Common myeloid progenitor, CD34-positive (primary cell): Measurements from ENCODE around the gene RRAGD.

Experiments
- CTCF ChIA-PET: fragments of 350-600 bp; sonication (Branson Sonifier 250); formaldehyde crosslinking; loops from one replicate; lab custom pipeline; 2021; ENCODE audit warnings: antibody characterized with exemption; lab: Charles Lee
- POLR2A ChIA-PET: fragments of 350-600 bp; sonication (Branson Sonifier 250); formaldehyde crosslinking; loops from one replicate; lab custom pipeline; 2021; ENCODE audit warnings: antibody characterized with exemption; lab: Charles Lee
- DNase-seq, 3 donors: peaks; one replicate each; pipeline versions ENCODE4 v3.0.0 to v3.0.0-alpha.2; 2013
- H3K27ac ChIP-seq, 2 experiments: 1 replicate in 1 of 2; 2 replicates in 1 of 2; pipeline ENCODE4 v1.7.0; 2013; ENCODE audit warnings: inconsistent platforms in 2 of 2, low read length in 2 of 2, mild to moderate bottlenecking in 2 of 2, low read depth in 1 of 2, moderate library complexity in 1 of 2; ENCODE audit not compliant: severe bottlenecking in 2 of 2, insufficient read depth in 1 of 2, poor library complexity in 1 of 2
- H3K27me3 ChIP-seq, 5 experiments: replicated peaks in 2 of 5; 1 replicate in 3 of 5; 2 replicates in 2 of 5; pipeline versions ENCODE4 v1.6.1 to v1.7.0; 2013; ENCODE audit warnings: low read length in 4 of 5, mild to moderate bottlenecking in 2 of 5, moderate library complexity in 2 of 5, inconsistent platforms in 1 of 5; ENCODE audit not compliant: insufficient read depth in 5 of 5, control insufficient read depth in 4 of 5
- H3K36me3 ChIP-seq, 4 experiments: 1 replicate in 2 of 4; 2 replicates in 2 of 4; pipeline versions ENCODE4 v1.6.1 to v1.7.0; 2013; ENCODE audit warnings: low read length in 3 of 4, control low read depth in 1 of 4, mild to moderate bottlenecking in 1 of 4; ENCODE audit not compliant: control insufficient read depth in 4 of 4, insufficient read depth in 4 of 4
- H3K4me1 ChIP-seq, 4 experiments: 1 replicate in 3 of 4; 2 replicates in 1 of 4; pipeline versions ENCODE4 v1.6.1 to v1.7.1; 2013; ENCODE audit warnings: low read length in 3 of 4, mild to moderate bottlenecking in 3 of 4, control low read depth in 1 of 4, inconsistent platforms in 1 of 4, moderate library complexity in 1 of 4; ENCODE audit not compliant: control insufficient read depth in 4 of 4, insufficient read depth in 4 of 4; ENCODE audit errors: control extremely low read depth in 1 of 4
- H3K4me3 ChIP-seq, 7 experiments: 1 replicate in 4 of 7; 2 replicates in 3 of 7; pipeline versions ENCODE4 v1.5.1 to v1.7.0; 2013; ENCODE audit warnings: mild to moderate bottlenecking in 7 of 7, low read length in 6 of 7, moderate library complexity in 6 of 7, inconsistent platforms in 2 of 7, low read depth in 2 of 7, control low read depth in 1 of 7; ENCODE audit not compliant: insufficient read depth in 4 of 7, control insufficient read depth in 1 of 7; ENCODE audit errors: extremely low read depth in 1 of 7
- H3K9me3 ChIP-seq, 5 experiments: 1 replicate in 4 of 5; 2 replicates in 1 of 5; pipeline versions ENCODE4 v1.6.1 to v1.7.1; 2013; ENCODE audit warnings: low read length in 4 of 5, mild to moderate bottlenecking in 2 of 5, inconsistent platforms in 1 of 5, low read depth in 1 of 5, moderate library complexity in 1 of 5; ENCODE audit not compliant: control insufficient read depth in 4 of 5, insufficient read depth in 2 of 5; ENCODE audit errors: control extremely low read depth in 1 of 5
- WGBS: methylation state at CpG from one replicate; pipeline ENCODE4 v1.1.5; 2013; ENCODE audit not compliant: insufficient coverage; 5-methylcytosine and 5-hydroxymethylcytosine counted together

The RRAGD gene

GRCh38 chr6:89339565-89339964, 72.5 kb downstream of the RRAGD start:
- H3K4me3 ChIP-seq: no peak overlapping the region
- H3K36me3 ChIP-seq: peaks cover 12 to 56% (median 34%) of the 10 kb centered on the region in 4 experiments
- no peaks in the 10 kb centered on the region for H3K9me3 ChIP-seq
- WGBS: 100% methylated on average over 2 of the region's 2 CpGs
- DNase-seq: no peak
- no peaks in the 10 kb centered on the region for H3K27me3 ChIP-seq
- ChIA-PET POLR2A (interaction anchor here (0.6 kb wide), 1 partner anchor 256 kb away, joined by 3 read pairs; no protein-coding TSS in a partner anchor), CTCF (no interaction called here)
- H3K27ac ChIP-seq: no peak overlapping the region
- H3K4me1 ChIP-seq: peaks cover under 1 to 7% (median 4%) of the 10 kb centered on the region in 4 experiments

- H3K4me1 ChIP-seq: no peaks in the 10 kb centered on the region
- no peak overlapping the region for H3K27ac ChIP-seq
- H3K4me3 ChIP-seq: no peak overlapping the region
- no peak for DNase-seq
- peaks cover 19 to 74% (median 29%) of the 10 kb centered on the region in 4 experiments for H3K36me3 ChIP-seq
- H3K27me3 ChIP-seq: no peaks in the 10 kb centered on the region
- WGBS: no CpG with 5 or more reads among the region's 3 CpGs
- ChIA-PET POLR2A (no interaction called here), CTCF (interaction anchor here (0.6 to 1.0 kb wide), 2 partner anchors 12 to 151 kb away, joined by 3 to 4 read pairs; no protein-coding TSS in a partner anchor)
- no peaks in the 10 kb centered on the region for H3K9me3 ChIP-seq
These were observed 76.9 kb downstream of the RRAGD start for GRCh38 chr6:89335164-89335563.

- peaks cover 27 to 66% (median 37%) of the 10 kb centered on the region in 4 experiments for H3K36me3 ChIP-seq
- no peak for DNase-seq
- ChIA-PET POLR2A (no interaction called here), CTCF (no interaction called here)
- WGBS: no CpG with 5 or more reads among the region's 1 CpG
- no peaks in the 10 kb centered on the region for H3K9me3 ChIP-seq
- H3K27ac ChIP-seq: no peak overlapping the region
- no peaks in the 10 kb centered on the region for H3K4me1 ChIP-seq
- no peak overlapping the region for H3K4me3 ChIP-seq
- no peaks in the 10 kb centered on the region for H3K27me3 ChIP-seq
These were observed 81.2 kb downstream of the RRAGD start for GRCh38 chr6:89330910-89331309.

GRCh38 chr6:89328976-89329375, 83.1 kb downstream of the RRAGD start:
- WGBS: no CpG with 5 or more reads among the region's 1 CpG
- Histone ChIP-seq H3K4me1 (no peaks in the 10 kb centered on the region), H3K27me3 (no peaks in the 10 kb centered on the region), H3K27ac (no peak overlapping the region), H3K4me3 (no peak overlapping the region), H3K9me3 (no peaks in the 10 kb centered on the region), H3K36me3 (peaks cover 22 to 54% (median 35%) of the 10 kb centered on the region in 4 experiments)
- ChIA-PET POLR2A (no interaction called here), CTCF (interaction anchor here (0.9 to 2.2 kb wide), 5 partner anchors 9 to 68 kb away, joined by 3 to 7 read pairs (median 4); no protein-coding TSS in a partner anchor)
- DNase-seq: no peak

- Histone ChIP-seq H3K4me1 (peaks cover 0 to 7% (median 5%) of the 10 kb centered on the region in 4 experiments), H3K27me3 (no peaks in the 10 kb centered on the region), H3K9me3 (peaks cover 0 to 9% (median 0%) of the 10 kb centered on the region in 5 experiments), H3K4me3 (no peak overlapping the region), H3K27ac (no peak overlapping the region), H3K36me3 (peaks cover 15 to 24% (median 18%) of the 10 kb centered on the region in 4 experiments)
- DNase-seq: no peak
- 100% methylated on average over 2 of the region's 3 CpGs for WGBS
- CTCF ChIA-PET: no interaction called here
- POLR2A ChIA-PET: no interaction called here
These were observed 87.8 kb downstream of the RRAGD start for GRCh38 chr6:89324304-89324703.

- no peak overlapping the region for H3K27ac ChIP-seq
- 70% methylated on average over 1 of the region's 3 CpGs for WGBS
- CTCF ChIA-PET: no interaction called here
These were observed 88.5 kb downstream of the RRAGD start for GRCh38 chr6:89323511-89323971.

DNA sequence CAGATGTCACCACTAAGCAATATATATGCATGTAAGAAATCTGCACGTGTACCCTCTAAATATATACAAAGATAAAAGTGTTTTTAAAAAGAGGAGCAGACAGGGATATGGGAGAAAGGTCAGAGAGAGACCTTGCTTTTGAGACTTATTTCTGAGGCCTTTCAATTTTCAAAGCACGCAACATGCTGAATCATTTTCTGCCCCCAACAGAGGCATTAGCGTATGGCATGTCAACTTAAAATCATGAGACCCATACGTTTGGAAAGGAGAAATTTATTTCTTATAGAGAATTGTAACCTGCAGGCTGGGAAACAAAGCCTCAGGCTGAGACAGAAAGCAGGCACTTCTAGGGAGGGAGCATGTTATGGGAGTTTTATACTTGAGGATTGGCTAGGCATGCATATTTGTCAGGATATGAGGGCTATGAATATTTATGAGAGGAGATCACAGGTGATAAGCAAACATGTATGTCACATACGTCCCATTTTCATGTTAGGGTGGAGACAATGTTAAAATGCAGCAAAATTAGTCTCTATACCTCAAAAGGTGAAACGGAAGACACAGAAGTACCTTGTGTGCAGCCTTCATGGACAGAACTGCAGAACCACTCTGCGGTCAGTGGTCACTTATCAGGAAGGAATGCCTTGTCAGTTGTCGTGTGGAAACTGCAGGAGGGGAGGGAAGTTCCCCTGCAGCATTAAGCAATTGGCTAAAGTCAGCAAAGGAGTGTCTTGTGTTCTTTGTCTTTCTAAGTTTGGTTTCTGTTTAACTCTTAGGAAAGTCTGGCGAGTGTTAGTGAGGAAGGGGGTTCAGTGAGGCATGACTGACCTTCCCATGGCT, 90.7 kb downstream of the RRAGD start:
- H3K9me3 ChIP-seq: peaks cover 0 to 9% (median 0%) of the 10 kb centered on the region in 5 experiments
- peak overlapping the region in 2 of 7 experiments; percentile 23 to 31 for H3K4me3 ChIP-seq
- CTCF ChIA-PET: interaction anchor here (1.6 kb wide), 1 partner anchor 80 kb away, joined by 4 read pairs; no protein-coding TSS in a partner anchor
- H3K4me1 ChIP-seq: peaks cover 0 to 10% (median 5%) of the 10 kb centered on the region in 4 experiments
- 84% methylated on average over 8 of the region's 9 CpGs for WGBS
- H3K27me3 ChIP-seq: no peaks in the 10 kb centered on the region
- POLR2A ChIA-PET: no interaction called here
- peak in 2 of 3 donors; percentile 32 to 62 for DNase-seq
- peak overlapping the region in 1 of 2 experiments; percentile 53 for H3K27ac ChIP-seq
- H3K36me3 ChIP-seq: peaks cover 3 to 9% (median 6%) of the 10 kb centered on the region in 4 experiments

More at GRCh38 chr6:89323511-89323971, 88.5 kb downstream of the RRAGD start:
- DNase-seq: no peak
- no peaks in the 10 kb centered on the region for H3K27me3 ChIP-seq
- peaks cover 0 to 10% (median 5%) of the 10 kb centered on the region in 4 experiments for H3K4me1 ChIP-seq
- POLR2A ChIA-PET: no interaction called here
- H3K4me3 ChIP-seq: no peak overlapping the region
- peaks cover 12 to 18% (median 13%) of the 10 kb centered on the region in 4 experiments for H3K36me3 ChIP-seq
- H3K9me3 ChIP-seq: peaks cover 0 to 9% (median 0%) of the 10 kb centered on the region in 5 experiments
